Kidney tubule cell (primary cell): ENCODE measurements around the gene FLOT1.
A peak's percentile ranks its signal among the peaks of the same experiment; 100 is the strongest.
"Not testable (repeated sequence)": the region's sequence is repeated elsewhere in the genome, so short reads cannot be mapped to it uniquely, and the experiment has no call there.

ENCODE experiments used
- DNase-seq: peaks from one replicate; pipeline ENCODE4 v3.0.0-alpha.2; 2018; ENCODE audit warnings: low spot score

Gene FLOT1

GRCh38 chr6:30723159-30723842, 19.2 kb downstream of the FLOT1 start:
- DNase-seq: not testable (repeated sequence)

DNA sequence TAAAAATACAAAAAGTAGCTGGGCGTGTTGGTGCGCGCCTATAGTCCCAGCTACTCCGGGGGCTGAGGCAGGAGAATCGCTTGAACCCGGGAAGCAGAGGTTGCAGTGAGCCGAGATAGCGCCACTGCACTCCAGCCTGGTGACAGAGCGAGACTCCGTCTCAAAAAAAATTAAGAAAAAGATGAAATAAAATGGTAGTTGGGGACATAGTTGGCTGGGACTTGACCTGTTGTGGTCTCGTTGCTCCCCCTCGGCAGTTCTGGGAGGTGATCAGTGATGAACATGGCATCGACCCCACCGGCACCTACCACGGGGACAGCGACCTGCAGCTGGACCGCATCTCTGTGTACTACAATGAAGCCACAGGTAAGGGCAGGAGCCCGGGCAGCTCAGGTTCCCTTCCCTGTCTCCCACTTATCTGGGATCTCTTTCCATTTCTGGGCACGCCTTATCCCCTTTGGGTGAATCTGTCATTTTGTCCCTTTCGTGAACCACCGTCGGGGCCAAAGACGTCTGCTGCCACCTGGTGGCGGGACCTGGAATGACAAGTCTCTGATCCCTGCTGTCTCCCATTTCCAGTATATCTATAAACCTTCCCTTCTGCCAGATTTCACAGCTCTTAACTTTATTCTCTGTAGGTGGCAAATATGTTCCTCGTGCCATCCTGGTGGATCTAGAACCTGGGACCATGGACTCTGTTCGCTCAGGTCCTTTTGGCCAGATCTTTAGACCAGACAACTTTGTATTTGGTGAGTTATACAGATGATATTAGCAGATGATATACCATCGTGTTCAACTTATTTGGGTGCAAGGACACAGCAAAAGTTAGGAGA, 20.0 kb downstream of the FLOT1 start:
- peak; percentile 82 for DNase-seq

DNA sequence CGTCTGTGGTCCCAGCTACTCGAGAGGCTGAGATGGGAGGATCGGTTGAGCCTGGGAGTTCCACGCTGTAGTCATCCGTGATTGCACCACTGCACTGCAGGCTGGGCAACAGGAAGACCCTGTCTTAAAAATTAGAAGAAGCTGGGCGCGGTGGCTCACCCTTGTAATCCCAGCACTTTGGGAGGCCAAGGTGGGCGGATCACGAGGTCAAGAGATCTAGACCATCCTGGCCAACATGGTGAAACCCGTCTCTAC, 20.5 kb downstream of the FLOT1 start:
- peak; percentile 51 for DNase-seq

DNA sequence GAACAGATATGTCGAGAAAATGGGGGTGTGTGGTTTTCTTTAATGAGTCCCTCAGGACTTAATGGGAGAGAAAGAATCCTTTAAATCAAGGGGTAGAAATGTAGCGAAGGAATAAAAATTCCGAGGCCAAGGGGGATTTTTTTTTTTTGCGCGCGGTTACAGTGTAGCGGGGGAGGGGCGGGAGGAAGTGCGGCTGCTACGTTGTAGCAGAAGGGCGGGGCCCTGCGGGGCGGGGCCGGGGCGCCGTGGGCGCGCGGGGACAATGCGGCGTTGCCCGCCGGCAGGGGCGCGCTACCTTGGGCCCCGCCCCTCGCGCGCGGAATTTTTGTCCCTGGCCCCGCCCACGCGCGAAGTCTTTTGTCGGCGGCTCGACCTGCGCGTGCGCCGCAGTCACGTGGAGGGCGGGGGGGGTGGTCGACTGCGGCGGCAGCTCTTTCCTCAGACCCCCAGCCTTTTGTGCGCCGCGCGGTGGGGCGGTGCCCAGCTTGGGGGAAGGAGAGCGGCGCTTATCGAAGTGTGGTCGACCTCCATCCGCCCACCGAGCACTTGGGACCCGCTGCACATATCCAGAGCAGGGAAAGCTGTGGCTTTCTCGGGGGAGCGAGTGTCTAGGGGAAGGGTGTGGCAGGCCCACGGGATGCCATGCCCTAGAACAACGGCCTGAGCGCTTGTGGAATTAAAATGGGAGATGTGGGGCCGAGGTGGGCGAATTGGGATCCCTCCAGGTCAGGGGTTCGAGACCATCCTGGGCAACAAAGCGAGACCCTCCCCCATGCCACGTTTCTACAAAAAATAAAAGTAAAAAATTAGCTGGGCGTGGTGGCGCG, 21.1 kb downstream of the FLOT1 start:
- peak; percentile 93 for DNase-seq

DNA sequence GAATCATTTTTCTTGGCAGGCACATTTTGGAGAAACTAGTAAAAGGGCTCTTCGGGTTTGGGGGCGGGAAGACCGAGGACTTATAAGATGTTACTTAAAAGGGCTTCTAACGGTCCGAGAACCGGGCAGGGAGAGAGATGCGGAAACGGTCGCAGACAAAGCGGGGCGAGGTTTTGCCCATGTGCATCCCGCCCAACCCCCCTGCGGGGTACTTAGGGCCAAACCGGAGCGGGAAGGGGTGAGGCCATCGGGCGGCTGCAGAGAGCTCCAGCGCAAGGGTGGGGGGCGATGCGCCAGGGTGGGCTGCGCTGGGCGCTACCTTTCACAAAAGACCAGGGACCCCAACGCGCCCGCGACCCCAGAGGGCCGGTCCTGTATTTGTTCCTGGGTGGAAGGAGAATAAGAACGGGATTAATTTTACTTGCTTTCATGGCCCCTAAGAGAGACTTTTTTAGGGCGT, 21.7 kb downstream of the FLOT1 start:
- DNase-seq: peak; percentile 68

DNA sequence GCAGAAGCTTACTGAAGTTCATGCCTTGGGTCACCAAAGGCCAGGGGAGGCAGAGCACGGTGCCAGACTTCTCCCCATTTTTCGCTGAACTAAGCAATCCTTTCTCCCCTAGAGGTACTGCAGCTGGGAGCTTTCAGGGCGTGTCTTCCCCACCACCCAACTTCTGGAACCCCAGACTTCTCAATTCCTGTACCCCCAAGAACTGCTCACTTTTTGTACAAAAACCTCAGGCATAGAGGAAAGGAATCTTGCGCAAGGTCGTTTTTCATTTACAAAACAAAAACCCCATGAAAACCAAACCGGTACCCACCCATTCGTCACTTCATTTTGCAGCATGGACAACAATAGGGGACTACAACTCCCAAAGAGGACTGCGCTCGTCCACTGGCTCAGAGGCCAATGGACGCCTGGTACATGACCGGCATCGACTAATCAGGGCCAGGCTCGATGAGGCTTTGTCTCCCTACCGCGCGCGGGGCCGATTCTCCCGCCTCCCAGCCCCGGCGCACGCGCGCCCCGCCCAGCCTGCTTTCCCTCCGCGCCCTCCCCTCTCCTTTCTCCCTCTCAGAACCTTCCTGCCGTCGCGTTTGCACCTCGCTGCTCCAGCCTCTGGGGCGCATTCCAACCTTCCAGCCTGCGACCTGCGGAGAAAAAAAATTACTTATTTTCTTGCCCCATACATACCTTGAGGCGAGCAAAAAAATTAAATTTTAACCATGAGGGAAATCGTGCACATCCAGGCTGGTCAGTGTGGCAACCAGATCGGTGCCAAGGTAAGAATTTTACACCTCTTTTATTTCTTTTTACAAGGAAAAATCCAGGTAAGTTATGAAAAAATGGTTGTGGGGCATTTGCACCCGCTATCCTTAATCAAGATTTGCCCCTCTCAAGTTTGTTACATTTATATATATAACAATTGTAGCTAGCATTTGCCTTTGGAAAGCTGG, 22.4 kb downstream of the FLOT1 start, which contains the start of gene TUBB:
TSS of gene TUBB (plus strand) at position 562 of the 947 bp plus-strand sequence. CDS start at position 717, 155 bp downstream.
- peak; percentile 98 for DNase-seq

GRCh38 chr6:30719356-30719755, 23.1 kb downstream of the FLOT1 start:
- DNase-seq: peak; percentile 41

DNA sequence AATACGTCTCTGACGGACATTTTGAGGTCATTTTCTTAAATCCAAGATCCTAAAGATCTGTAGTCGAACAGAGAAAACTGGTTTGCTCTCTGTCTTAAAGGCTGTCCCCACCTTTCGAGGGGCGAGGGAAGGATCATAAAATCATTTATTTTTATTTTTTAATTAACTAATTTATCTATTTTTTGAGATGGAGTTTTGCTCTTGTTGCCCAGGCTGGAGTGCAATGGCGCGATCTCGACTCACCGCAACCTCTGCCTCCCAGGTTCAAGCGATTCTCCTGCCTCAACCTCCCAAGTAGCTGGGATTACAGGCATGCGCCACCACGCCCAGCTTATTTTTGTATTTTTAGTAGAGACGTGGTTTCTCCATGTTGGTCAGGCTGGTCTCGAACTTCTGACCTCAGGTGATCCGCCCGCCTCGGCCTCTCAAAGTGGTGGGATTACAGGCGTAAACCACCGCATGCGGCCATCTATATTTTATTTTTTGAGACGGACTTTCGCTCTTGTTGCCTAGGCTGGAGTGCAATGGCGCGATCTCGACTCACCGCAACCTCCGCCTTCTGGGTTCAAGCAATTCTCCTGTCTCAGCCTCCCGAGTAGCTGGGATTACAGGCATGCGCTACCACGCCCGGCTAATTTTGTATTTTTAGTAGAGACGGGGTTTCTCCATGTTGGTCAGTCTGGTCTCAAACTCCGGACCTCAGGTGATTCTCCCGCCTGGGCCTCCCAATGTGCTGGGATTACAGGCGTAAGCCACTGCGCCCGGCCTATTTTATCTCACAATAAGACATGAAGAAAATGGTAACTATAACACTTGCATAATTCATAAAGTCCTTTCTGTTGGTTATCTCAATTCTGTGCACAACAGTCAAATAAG, 24.4 kb downstream of the FLOT1 start:
- not testable (repeated sequence) for DNase-seq

GRCh38 chr6:30717129-30717844, 25.2 kb downstream of the FLOT1 start, which contains the start of gene MDC1:
Gene MDC1, minus strand, starts transcription at chr6:30717281. Its CDS starts 2,106 bp downstream, at chr6:30715175.
- peak; percentile 100 for DNase-seq

DNA sequence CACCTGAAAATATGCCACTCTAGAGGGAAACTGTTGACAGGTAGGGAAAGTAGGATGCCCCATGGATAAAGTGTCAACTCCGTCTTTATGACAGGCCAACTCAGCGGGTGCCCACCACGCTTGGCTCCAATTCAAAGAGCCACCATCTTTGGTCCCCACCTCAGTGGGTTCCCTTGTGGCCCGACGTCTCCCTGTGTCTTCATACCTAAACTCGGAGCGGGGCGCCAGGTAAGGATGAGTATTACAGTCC, 25.7 kb downstream of the FLOT1 start:
- DNase-seq: no peak

- no peak for DNase-seq
These were observed 28.2 kb downstream of the FLOT1 start for GRCh38 chr6:30714263-30714662.

DNA sequence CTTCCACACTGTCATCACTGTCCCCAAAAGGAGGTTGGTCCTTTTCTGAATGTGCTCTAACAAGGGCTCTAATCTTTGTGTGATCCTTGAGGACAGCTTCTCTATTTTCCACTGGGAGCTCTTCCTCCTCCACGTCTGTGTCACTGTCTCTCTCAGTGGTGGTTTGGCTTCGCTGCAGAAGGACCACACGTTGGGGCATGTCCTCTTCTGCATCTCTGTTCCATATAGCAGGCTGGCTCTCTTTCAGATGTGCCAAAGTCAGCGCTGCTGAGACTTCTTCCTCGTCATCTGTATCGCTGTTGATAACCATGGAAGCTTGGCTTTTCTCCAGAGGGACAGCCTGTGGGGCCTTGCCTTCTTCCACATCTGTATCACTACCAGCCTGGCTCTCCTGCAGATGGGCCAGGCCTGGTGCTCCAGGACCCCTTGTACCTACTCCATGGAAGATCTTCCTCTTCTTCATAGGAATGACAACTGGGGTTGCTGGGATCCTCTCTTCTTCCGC, 30.0 kb downstream of the FLOT1 start:
- no peak for DNase-seq

GRCh38 chr6:30711758-30712380, 30.6 kb downstream of the FLOT1 start:
- no peak for DNase-seq

GRCh38 chr6:30709101-30709868, 33.2 kb downstream of the FLOT1 start:
- peak; percentile 85 for DNase-seq

DNA sequence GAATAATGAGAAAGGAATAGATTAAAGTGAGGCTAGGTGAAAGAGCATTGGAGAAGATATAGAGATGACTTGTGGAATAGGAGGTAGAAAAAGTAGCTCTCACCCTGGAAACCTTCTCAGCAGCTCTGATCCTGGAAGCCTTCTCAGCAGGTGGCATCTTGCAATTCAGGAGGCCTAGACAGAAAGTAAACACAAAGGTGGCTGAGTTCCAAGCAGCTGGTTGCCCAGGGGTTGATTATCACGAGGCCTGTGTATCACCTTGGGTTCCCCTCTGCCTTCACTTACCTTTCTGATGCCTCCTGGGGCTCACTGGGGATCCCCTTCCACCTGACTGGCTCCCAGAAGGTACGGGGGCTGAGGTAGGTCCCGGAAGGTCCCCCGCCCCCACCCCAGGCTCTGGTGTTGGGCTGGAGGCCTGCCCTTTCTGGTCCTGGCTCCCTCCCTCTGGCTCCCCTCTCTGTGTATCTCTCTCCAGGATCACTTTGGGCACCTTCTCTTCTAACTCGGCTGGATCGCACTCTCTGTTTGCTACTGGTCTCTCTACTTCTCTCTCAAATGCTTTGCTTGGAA, 35.1 kb downstream of the FLOT1 start:
- no peak for DNase-seq

DNA sequence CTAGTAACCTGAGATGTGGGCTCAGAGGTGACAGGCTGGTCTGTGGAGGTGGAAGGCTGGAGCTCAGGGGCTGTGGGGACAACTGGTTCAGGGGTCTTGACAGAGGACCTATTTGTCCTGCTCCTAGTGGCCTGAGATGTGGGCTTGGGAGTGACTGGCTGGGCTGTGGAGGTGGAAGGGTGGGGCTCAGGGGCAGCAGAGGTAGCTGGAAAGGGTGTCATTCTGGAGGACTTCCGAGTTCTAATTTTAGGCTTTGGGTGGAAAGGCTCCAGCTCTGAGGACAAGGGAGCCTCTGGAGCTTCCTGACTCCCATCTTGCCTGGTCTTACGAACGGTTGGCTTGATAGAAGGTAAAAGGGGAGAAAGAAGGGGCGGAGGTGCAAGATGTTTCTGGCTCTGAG, 36.9 kb downstream of the FLOT1 start:
- DNase-seq: no peak

DNA sequence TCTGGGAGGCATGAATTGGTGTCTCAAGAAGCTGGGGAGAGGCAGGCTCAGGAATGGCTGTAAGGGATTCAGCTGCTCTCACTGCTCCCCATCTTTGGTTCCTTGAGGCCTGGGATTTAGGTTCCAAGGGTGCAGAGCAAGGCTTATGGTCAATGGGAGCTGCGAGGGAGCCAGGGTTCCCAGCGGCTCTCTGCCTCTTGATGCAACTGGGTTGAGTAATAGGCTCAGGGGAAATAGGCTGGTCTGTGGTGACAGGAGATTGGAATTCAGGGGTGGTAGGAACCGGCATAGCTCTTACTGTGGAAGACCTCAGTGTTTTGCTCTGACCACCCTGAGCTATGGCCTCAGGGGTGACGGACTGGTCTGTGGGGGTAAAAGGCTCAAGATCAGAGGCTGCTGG, 38.7 kb downstream of the FLOT1 start:
- DNase-seq: no peak

- no peak for DNase-seq
These were observed 39.5 kb downstream of the FLOT1 start for GRCh38 chr6:30703011-30703410.
